Fibroblast of mammary gland (primary cell): ENCODE data around the gene PLEKHH2.

Source experiments
- DNase-seq: peaks from one replicate; pipeline ENCODE4 v3.0.0-alpha.2; 2010; ENCODE audit warnings: low read depth
- H3K4me3 ChIP-seq: 2 replicates; pipeline ENCODE4 v1.5.1; 2011; ENCODE audit warnings: low read depth, mild to moderate bottlenecking, low read length, moderate library complexity; ENCODE audit not compliant: control insufficient read depth
- CTCF ChIP-seq: conservative IDR thresholded peaks from 2 replicates; pipeline ENCODE4 v1.5.1; 2011; ENCODE audit warnings: low read depth, low read length, inconsistent platforms; ENCODE audit not compliant: control insufficient read depth, insufficient read depth

PLEKHH2 gene

DNA sequence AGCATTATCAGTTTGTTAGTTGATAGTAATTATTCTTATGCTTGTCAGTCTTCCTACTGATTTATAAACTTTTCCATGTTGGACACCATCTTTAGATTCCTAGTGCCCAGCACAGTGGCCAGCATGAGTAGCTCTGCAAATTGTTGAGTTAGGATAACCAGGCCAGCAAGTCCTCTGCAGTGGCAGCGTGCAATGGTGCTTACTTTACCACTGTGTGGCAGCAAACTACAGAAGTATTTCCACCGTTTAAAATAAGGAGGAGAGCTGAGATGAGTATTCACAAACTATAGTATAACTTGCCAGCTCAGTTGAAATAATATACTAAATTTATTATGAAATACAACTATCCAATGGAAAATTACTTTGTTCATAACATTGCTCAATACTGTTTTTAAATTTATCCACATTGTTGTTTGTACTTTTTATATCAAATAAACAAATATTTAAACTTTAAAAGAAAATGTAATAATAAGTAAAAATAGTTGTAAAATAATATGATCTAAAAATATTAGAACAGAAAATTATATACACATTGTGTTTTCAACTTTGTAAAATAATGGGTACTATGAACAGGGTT lies 31.9 kb upstream of the PLEKHH2 start:
- peak; percentile 68 for TF ChIP-seq CTCF
- peak; percentile 67 for DNase-seq
- no peak overlapping the region for H3K4me3 ChIP-seq

DNA sequence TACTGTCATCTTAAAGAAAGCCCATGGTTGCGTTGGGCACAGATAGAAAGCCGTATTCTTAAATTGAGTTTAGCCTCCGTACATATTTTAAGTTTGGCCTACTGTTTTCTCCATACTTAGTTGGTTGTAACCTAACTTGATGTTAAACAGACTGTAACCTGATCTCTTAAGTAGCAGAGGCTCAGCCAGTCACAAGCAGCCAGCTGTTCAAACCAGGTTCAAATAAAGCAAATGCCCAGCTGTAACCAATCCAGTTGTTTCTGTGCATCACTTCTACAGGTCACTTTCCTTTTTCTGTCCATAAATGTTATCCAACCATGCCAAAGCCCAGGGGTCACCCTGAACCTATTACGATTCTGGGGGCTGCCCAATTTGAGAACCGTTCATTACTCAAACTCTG lies 31.2 kb upstream of the PLEKHH2 start:
- no peak overlapping the region for H3K4me3 ChIP-seq
- TF ChIP-seq CTCF: no peak
- no peak for DNase-seq

- peak; percentile 62 for TF ChIP-seq CTCF
- peak; percentile 63 for DNase-seq
- no peak overlapping the region for H3K4me3 ChIP-seq
Measured at GRCh38 chr2:43609290-43609918, 27.7 kb upstream of the PLEKHH2 start.

- TF ChIP-seq CTCF: no peak
- H3K4me3 ChIP-seq: no peak overlapping the region
- DNase-seq: no peak
Measured at GRCh38 chr2:43610361-43610760, 26.7 kb upstream of the PLEKHH2 start.

- peak; percentile 75 for DNase-seq
- TF ChIP-seq CTCF: peak; percentile 87
- H3K4me3 ChIP-seq: no peak overlapping the region
Measured at GRCh38 chr2:43611987-43612894, 24.8 kb upstream of the PLEKHH2 start.

DNA sequence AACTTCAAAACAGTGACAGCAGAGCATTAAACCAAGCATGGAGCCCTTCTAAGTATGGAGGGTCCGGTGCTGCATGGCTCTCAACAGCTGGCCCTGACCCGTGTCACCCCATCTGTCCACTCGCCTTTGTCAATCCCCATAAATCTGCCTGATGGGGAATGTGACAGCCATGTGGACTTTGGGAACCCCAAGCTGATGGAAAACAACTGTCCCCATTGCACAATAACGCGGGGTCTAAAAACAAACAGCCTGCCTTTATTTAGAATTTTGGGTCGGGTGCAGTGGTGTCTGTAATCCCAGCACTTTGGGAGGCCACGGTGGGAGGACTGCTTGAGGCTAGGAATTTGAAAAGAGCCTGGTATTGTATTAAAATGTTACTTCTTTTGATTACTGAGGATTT lies 24.1 kb upstream of the PLEKHH2 start:
- no peak overlapping the region for H3K4me3 ChIP-seq
- no peak for TF ChIP-seq CTCF
- DNase-seq: no peak
